ENCODE results near the gene TCF12. TPM values are rescaled to one million over a fixed set of nuclear protein-coding genes. Genes with fewer than 3 reads are reported as not detected.

TCF12 gene
- total RNA-seq, 2 experiments from 2014 or later = 63.7 to 64.6 TPM

DNA sequence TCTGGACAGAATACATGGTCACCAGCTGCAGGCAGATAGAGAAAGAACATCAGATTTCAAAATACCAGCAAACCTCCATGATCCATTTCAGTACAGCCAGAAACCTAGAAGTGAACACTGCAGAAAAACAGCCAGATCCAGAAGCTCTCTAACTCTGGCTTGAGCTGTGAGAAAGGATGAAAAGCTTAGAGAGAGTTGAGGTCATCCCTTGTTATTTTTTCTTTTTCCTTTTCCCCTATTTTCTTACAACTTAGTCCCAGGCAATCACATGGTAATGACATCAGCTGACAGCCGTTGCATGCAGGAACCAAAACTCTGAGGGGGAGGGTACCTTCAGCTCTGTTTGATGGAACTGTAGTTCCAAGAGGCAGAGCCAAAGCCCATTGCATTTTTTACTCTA is 113.2 kb downstream of the TCF12 start:
- no peaks in the 10 kb centered on the region for H3K36me3 Mint-ChIP-seq
- H3K4me1 Mint-ChIP-seq (ENCODE audit: low read depth) = peaks cover 42% of the 10 kb centered on the region
- H3K9me3 Mint-ChIP-seq = peaks cover 3% of the 10 kb centered on the region
- no peak overlapping the region for H3K4me3 Mint-ChIP-seq
- intact Hi-C loops (cut with micrococcal nuclease) = no loop called here
- H3K27ac Mint-ChIP-seq = no peak overlapping the region
- ChIA-PET POLR2A (no interaction called here), CTCF (interaction anchor here (0.6 kb wide), 1 partner anchor 54 kb away, joined by 3 read pairs; no protein-coding TSS in a partner anchor)
- no peaks in the 10 kb centered on the region for H3K27me3 Mint-ChIP-seq
- no peak for DNase-seq

DNA sequence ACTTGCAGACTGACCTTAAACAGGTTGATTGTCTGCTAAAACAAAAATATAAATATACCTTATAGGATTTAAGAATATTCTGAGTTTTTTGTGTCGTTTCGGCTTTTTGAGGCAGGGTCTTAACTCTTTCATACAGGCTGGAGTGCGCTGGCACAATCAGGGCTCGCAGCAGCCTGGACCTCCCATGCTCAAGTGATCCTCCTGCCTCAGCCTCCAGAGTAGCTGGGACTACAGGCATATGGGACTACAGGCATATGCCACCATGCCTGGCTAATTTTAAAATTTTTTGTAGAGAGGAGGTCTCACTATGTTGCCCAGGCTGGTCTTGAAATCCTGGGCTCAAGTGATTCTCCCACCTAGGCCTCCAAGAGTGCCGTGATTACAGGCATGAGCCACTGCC is 113.9 kb downstream of the TCF12 start:
- H3K27ac Mint-ChIP-seq = no peak overlapping the region
- peaks cover 3% of the 10 kb centered on the region for H3K9me3 Mint-ChIP-seq
- no peaks in the 10 kb centered on the region for H3K27me3 Mint-ChIP-seq
- POLR2A ChIA-PET = no interaction called here
- no peak for DNase-seq
- intact Hi-C loops (cut with micrococcal nuclease) = no loop called here
- no peaks in the 10 kb centered on the region for H3K36me3 Mint-ChIP-seq
- CTCF ChIA-PET = no interaction called here
- peaks cover 49% of the 10 kb centered on the region for H3K4me1 Mint-ChIP-seq (ENCODE audit: low read depth)
- no peak overlapping the region for H3K4me3 Mint-ChIP-seq

DNA sequence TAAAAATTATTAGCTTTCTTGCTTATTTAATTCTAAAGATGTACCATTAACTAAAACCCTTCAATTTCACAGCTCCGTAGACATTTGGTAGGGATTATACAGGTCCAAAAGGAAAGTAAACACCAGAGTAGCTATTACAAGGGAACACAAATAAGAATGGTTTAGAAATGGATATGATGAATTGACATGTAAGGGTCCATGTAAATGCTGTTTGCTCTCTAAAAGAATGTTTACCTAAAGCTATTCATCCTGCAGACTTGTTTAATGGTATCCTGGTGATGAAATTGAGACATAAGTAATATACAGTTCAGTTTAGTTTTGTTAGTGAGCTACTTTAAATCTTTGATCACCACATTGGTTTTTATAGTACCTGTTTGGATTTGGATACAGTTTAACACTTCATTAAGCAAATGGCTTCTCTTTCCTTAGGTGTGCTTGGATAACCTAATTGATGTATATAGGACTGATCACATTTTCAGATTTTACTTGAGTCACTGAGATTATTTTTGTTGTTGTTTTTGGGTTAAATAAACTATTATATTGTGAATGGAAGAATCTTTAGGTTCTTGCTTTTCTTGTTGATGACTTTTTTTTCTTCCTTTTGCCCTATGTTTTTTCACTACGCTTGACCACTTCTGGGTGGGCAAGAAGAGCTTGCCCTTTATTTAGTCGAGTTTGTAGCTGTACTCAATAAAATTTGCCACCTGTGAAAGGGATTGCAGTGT is 115.4 kb downstream of the TCF12 start:
- H3K4me3 Mint-ChIP-seq = no peak overlapping the region
- POLR2A ChIA-PET = no interaction called here
- intact Hi-C loops (cut with micrococcal nuclease) = no loop called here
- H3K36me3 Mint-ChIP-seq = no peaks in the 10 kb centered on the region
- no peaks in the 10 kb centered on the region for H3K27me3 Mint-ChIP-seq
- no peak overlapping the region for H3K27ac Mint-ChIP-seq
- no peak for DNase-seq
- H3K4me1 Mint-ChIP-seq (ENCODE audit: low read depth) = peaks cover 56% of the 10 kb centered on the region
- no peaks in the 10 kb centered on the region for H3K9me3 Mint-ChIP-seq
- CTCF ChIA-PET = interaction anchor here (0.6 kb wide), 1 partner anchor 102 kb away, joined by 5 read pairs; no protein-coding TSS in a partner anchor

DNA sequence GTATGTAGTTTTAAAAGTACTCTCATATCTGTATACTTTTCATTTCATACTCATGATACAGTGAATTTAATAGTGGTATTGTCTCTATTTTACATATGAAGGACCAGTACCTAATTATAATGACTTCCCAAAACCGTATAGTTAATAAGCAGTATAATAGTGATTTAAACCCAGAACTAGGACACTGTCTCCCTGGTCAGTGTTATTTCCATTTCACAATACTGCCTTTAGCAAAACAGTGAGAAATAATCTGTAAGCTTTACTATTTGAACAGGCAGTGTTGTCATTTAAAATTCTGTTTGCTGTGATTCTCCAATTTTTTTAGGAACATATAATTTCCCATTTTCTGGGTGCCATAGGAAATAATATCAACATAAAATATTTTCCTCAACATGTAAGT is 116.2 kb downstream of the TCF12 start:
- H3K27me3 Mint-ChIP-seq = no peaks in the 10 kb centered on the region
- intact Hi-C loops (cut with micrococcal nuclease) = no loop called here
- H3K4me3 Mint-ChIP-seq = no peak overlapping the region
- CTCF ChIA-PET = no interaction called here
- peaks cover 56% of the 10 kb centered on the region for H3K4me1 Mint-ChIP-seq (ENCODE audit: low read depth)
- POLR2A ChIA-PET = no interaction called here
- H3K9me3 Mint-ChIP-seq = no peaks in the 10 kb centered on the region
- no peak overlapping the region for H3K27ac Mint-ChIP-seq
- no peaks in the 10 kb centered on the region for H3K36me3 Mint-ChIP-seq
- DNase-seq = no peak

DNA sequence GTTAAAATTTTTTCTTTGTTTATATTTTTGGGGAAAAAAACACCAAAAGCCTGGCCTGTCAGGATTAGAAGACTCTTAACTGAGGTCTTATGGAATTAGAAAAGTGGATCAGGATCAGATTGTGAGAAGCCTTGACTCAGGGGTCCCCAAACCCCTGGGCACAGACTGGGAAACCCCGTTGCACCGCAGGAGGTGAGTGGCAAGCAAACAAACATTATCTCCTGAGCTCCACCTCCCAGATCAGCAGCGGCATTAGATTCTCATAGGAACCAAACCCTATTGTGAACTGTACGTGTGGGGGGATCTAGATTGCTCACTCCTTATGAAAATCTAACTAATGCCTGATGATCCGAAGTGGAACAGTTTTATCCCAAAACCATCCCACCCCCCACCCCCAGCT is 117.2 kb downstream of the TCF12 start:
- no peak for DNase-seq
- H3K9me3 Mint-ChIP-seq = no peaks in the 10 kb centered on the region
- no peaks in the 10 kb centered on the region for H3K36me3 Mint-ChIP-seq
- ChIA-PET CTCF (interaction anchor here (0.7 kb wide), 1 partner anchor 112 kb away, joined by 3 read pairs; no protein-coding TSS in a partner anchor), POLR2A (no interaction called here)
- H3K27me3 Mint-ChIP-seq = no peaks in the 10 kb centered on the region
- peaks cover 55% of the 10 kb centered on the region for H3K4me1 Mint-ChIP-seq (ENCODE audit: low read depth)
- H3K4me3 Mint-ChIP-seq = no peak overlapping the region
- intact Hi-C loops (cut with micrococcal nuclease) = no loop called here
- no peak overlapping the region for H3K27ac Mint-ChIP-seq

DNA sequence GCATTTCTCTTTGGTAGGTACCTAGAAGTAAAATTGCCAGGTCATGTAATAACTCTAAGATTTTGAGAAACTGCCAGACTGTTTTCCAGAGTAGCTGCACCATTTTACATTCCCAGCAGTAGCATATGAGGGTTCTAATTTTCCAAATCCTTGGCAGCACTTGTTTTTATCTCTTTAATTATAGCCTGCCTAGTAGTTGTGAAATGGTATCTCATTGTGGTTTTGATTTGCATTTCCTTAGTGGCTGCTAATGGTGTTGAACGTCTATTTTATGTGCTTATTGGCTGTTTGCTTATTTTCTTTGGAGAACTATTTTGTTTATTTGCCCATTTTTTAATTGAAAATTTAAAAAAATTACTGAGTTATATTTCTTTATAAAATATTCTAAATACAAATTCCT is 117.9 kb downstream of the TCF12 start:
- Mint-ChIP-seq H3K4me1 (ENCODE audit: low read depth) (peaks cover 49% of the 10 kb centered on the region), H3K36me3 (no peaks in the 10 kb centered on the region), H3K27me3 (no peaks in the 10 kb centered on the region), H3K4me3 (no peak overlapping the region), H3K9me3 (no peaks in the 10 kb centered on the region), H3K27ac (no peak overlapping the region)
- no peak for DNase-seq
- CTCF ChIA-PET = no interaction called here
- POLR2A ChIA-PET = no interaction called here
- intact Hi-C loops (cut with micrococcal nuclease) = no loop called here

DNA sequence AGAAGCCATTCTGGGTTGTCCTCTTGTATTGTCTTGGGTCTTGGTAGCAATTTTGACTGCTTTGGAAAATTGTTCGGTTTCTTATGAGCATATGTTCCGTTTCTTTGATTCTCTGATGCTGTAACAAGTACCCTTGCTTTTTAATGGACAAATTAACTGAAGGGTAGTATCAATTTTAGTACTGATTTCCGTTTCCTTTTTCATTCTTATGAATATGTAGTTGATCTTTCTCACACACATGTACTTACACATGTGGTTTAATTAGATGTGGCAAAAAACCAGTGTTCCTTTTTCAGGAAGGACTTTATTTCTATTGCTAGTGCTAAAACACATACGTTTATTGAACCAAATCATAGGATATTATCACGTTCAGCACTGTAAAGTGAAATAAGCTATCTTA is 119.1 kb downstream of the TCF12 start:
- CTCF ChIA-PET = interaction anchor here (0.9 kb wide), 1 partner anchor 269 kb away, joined by 4 read pairs; no protein-coding TSS in a partner anchor
- H3K27me3 Mint-ChIP-seq = no peaks in the 10 kb centered on the region
- no peaks in the 10 kb centered on the region for H3K9me3 Mint-ChIP-seq
- H3K36me3 Mint-ChIP-seq = no peaks in the 10 kb centered on the region
- POLR2A ChIA-PET = no interaction called here
- intact Hi-C loops (cut with micrococcal nuclease) = no loop called here
- DNase-seq = no peak
- H3K27ac Mint-ChIP-seq = no peak overlapping the region
- no peak overlapping the region for H3K4me3 Mint-ChIP-seq
- peaks cover 40% of the 10 kb centered on the region for H3K4me1 Mint-ChIP-seq (ENCODE audit: low read depth)

DNA sequence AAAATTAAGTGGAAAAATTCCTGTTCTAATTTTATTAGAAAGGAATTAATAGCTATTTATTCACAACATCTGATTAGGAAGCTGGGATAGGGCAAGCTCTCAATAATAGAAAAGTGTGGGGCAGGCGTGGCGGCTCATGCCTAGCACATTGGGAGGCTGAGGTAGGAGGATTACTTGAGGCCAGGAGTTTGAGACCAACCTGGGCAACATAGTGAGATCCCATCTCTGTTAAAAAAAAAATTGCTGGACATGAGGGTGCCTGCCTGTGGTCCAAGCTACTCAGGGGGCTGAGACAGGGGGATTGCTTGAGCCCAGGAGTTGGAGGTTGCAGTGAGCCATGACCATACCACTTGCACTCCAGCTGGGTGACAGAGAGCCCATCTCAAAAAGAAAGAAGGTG is 119.6 kb downstream of the TCF12 start:
- Mint-ChIP-seq H3K4me1 (ENCODE audit: low read depth) (peaks cover 40% of the 10 kb centered on the region), H3K27ac (no peak overlapping the region), H3K9me3 (no peaks in the 10 kb centered on the region), H3K4me3 (no peak overlapping the region), H3K36me3 (no peaks in the 10 kb centered on the region), H3K27me3 (no peaks in the 10 kb centered on the region)
- POLR2A ChIA-PET = no interaction called here
- DNase-seq = no peak
- CTCF ChIA-PET = interaction anchor here (0.9 kb wide), 1 partner anchor 269 kb away, joined by 4 read pairs; no protein-coding TSS in a partner anchor
- intact Hi-C loops (cut with micrococcal nuclease) = no loop called here

DNA sequence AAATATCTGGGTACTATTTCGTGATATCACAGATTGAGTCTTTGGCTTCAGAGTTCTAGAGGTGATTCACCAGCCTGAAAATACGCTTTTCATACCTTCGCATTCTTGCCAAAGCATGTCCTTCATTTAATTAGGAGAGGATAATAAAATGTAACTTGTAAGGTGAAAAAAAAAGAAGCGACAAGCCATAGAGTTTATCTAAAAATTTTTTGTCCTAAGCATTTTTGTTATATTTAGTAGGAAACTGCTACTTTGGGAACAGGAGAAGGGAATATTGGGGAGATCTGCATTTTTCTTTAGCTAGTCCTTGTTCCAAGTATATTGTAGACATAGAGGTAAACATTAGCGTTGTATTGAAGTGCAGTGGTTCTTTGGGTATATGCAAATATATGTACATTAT is 120.1 kb downstream of the TCF12 start:
- Mint-ChIP-seq H3K9me3 (no peaks in the 10 kb centered on the region), H3K4me1 (ENCODE audit: low read depth) (peaks cover 41% of the 10 kb centered on the region), H3K27me3 (no peaks in the 10 kb centered on the region), H3K27ac (no peak overlapping the region), H3K36me3 (no peaks in the 10 kb centered on the region), H3K4me3 (no peak overlapping the region)
- CTCF ChIA-PET = no interaction called here
- POLR2A ChIA-PET = no interaction called here
- intact Hi-C loops (cut with micrococcal nuclease) = no loop called here
- DNase-seq = no peak

DNA sequence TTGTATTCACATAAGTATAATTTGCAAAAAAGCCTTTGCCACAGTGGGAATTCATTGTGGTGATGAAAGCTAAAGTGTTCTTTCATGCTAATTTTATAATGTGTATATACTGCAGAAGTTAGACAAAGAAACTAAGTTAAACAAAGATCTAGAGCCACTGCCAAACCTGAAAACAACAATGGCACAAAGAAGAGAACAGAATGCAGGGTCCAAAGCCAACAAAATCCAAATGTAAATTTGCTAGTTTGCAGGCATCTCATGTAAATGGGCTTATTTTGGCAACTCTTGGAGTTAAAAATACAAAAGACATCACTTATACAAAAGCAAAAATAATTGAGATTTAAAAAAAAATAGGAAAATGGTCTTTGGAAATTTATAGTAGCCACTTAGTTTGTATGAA is 123.0 kb downstream of the TCF12 start:
- ChIA-PET POLR2A (no interaction called here), CTCF (no interaction called here)
- intact Hi-C loops (cut with micrococcal nuclease) = no loop called here
- peaks cover 3% of the 10 kb centered on the region for H3K36me3 Mint-ChIP-seq
- H3K27ac Mint-ChIP-seq = no peak overlapping the region
- DNase-seq = no peak
- H3K27me3 Mint-ChIP-seq = no peaks in the 10 kb centered on the region
- no peaks in the 10 kb centered on the region for H3K9me3 Mint-ChIP-seq
- peaks cover 46% of the 10 kb centered on the region for H3K4me1 Mint-ChIP-seq (ENCODE audit: low read depth)
- no peak overlapping the region for H3K4me3 Mint-ChIP-seq

DNA sequence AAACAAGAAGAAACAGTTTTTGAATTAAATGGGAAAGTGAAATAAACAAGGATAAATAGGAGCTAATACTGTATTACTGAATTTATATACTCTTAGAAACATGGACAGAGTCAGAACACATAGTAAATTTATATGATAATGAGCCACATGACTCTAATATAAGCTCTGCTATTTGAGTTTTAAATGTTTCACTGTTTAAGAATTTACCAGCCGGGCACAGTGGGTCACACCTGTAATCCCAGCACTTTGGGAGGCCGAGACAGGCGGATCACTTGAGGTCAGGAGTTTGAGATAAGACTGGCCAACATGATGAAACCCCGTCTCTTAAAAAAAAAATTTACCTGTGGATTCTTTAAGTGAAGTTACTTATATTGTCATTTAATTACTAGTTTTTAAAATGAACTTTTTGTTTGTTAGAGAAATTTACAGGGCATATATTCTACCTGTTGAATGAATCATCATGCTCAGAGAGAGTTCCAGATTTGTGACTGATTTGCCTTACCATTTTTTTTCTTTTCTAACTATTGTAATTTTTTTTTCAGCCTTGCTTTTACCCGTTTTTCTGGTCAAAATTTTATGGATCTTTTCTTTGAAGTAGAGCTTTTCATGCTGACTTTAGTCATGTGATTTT is 125.7 kb downstream of the TCF12 start:
- H3K4me3 Mint-ChIP-seq = no peak overlapping the region
- no peaks in the 10 kb centered on the region for H3K27me3 Mint-ChIP-seq
- peaks cover 31% of the 10 kb centered on the region for H3K4me1 Mint-ChIP-seq (ENCODE audit: low read depth)
- intact Hi-C loops (cut with micrococcal nuclease) = no loop called here
- peaks cover 3% of the 10 kb centered on the region for H3K36me3 Mint-ChIP-seq
- no peak overlapping the region for H3K27ac Mint-ChIP-seq
- no peaks in the 10 kb centered on the region for H3K9me3 Mint-ChIP-seq
- CTCF ChIA-PET = no interaction called here
- POLR2A ChIA-PET = no interaction called here
- no peak for DNase-seq

DNA sequence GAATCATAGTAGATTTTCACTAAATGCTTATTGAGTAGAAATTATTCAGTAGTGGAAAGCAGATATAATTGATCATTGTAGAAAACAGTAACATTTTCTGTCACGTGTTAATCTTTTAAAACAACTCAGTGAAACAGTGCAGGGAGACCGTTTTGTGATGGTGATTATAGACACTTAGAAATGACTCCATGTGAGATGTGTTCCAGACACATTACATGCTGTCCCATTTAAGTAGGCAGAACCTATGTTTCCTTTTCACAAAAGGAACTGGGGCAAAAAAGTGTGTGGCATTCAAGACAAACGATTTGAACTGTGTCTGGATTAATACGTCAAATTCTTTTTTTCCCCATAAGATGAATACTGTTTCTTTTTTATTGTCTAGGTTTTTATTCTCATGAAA is 126.5 kb downstream of the TCF12 start:
- ChIA-PET CTCF (no interaction called here), POLR2A (no interaction called here)
- no peaks in the 10 kb centered on the region for H3K9me3 Mint-ChIP-seq
- intact Hi-C loops (cut with micrococcal nuclease) = no loop called here
- H3K36me3 Mint-ChIP-seq = peaks cover 3% of the 10 kb centered on the region
- H3K27me3 Mint-ChIP-seq = no peaks in the 10 kb centered on the region
- H3K4me3 Mint-ChIP-seq = no peak overlapping the region
- DNase-seq = no peak
- H3K4me1 Mint-ChIP-seq (ENCODE audit: low read depth) = peaks cover 33% of the 10 kb centered on the region
- no peak overlapping the region for H3K27ac Mint-ChIP-seq

DNA sequence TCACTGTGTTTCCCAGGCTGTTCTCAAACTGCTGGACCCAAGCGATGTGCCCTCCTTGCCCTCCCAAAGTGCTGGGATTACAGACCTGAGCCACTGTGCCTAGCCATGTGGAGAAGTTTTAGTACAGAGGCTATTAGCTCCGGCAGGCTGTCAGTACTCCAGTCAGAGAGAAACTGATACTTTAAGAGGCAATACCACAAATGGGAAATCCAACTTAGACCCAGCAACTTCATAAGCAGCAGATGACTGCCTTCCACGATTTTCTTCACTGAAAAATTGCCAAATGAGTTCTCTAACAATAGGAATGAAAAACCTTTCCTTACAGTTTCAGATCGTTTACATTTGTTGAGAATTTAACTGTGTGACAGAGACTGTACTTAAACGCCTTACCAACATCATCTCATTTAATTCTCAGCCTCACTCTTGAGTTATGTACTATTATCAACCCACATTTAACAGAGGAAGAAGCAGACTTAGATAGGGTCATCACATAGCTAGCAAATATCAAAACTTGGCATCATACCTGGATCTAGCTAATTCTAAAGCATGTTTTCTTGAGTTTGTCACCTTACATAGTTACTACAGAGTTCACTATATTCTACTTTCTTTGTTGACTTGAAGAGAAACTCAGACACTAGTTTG is 127.4 kb downstream of the TCF12 start:
- Mint-ChIP-seq H3K27ac (no peak overlapping the region), H3K4me3 (no peak overlapping the region), H3K36me3 (peaks cover 3% of the 10 kb centered on the region), H3K27me3 (no peaks in the 10 kb centered on the region), H3K4me1 (ENCODE audit: low read depth) (peaks cover 31% of the 10 kb centered on the region), H3K9me3 (no peaks in the 10 kb centered on the region)
- CTCF ChIA-PET = no interaction called here
- POLR2A ChIA-PET = no interaction called here
- DNase-seq = no peak
- intact Hi-C loops (cut with micrococcal nuclease) = no loop called here
